ENCODE data around the gene VGLL4.
"Not testable (repeated sequence)": the region's sequence is repeated elsewhere in the genome, so short reads cannot be mapped to it uniquely, and the experiment has no call there.

The VGLL4 gene

GRCh38 chr3:11602886-11603527, 40.7 kb downstream of the VGLL4 start:
- no peak for FAIRE-seq
- no peak for DNase-seq (ENCODE audit: insufficient read length, low spot score)
- no peak for TF ChIP-seq POLR2A (IDR thresholded peaks at IDR 0.05; ENCODE audit: low read depth, low read length)

GRCh38 chr3:11602239-11602840, 41.4 kb downstream of the VGLL4 start:
- DNase-seq (ENCODE audit: insufficient read length, low spot score) (no peak), FAIRE-seq (no peak)
- no peak for TF ChIP-seq POLR2A (IDR thresholded peaks at IDR 0.05; ENCODE audit: low read depth, low read length)

- TF ChIP-seq POLR2A (IDR thresholded peaks at IDR 0.05; ENCODE audit: low read depth, low read length): no peak
- FAIRE-seq: no peak
- no peak for DNase-seq (ENCODE audit: insufficient read length, low spot score)
Measured at GRCh38 chr3:11601446-11602238, 42.1 kb downstream of the VGLL4 start.

GRCh38 chr3:11600501-11601282, 43.0 kb downstream of the VGLL4 start:
- no peak for TF ChIP-seq POLR2A (IDR thresholded peaks at IDR 0.05; ENCODE audit: low read depth, low read length)
- DNase-seq (ENCODE audit: insufficient read length, low spot score) (peak; percentile 77), FAIRE-seq (peak; percentile 99)

- FAIRE-seq (no peak), DNase-seq (ENCODE audit: insufficient read length, low spot score) (no peak)
- TF ChIP-seq POLR2A (IDR thresholded peaks at IDR 0.05; ENCODE audit: low read depth, low read length): no peak
Measured at GRCh38 chr3:11596387-11596786, 47.3 kb downstream of the VGLL4 start.

- DNase-seq (ENCODE audit: insufficient read length, low spot score); FAIRE-seq: not testable (repeated sequence)
Measured at GRCh38 chr3:11595024-11595423, 48.7 kb downstream of the VGLL4 start.

DNA sequence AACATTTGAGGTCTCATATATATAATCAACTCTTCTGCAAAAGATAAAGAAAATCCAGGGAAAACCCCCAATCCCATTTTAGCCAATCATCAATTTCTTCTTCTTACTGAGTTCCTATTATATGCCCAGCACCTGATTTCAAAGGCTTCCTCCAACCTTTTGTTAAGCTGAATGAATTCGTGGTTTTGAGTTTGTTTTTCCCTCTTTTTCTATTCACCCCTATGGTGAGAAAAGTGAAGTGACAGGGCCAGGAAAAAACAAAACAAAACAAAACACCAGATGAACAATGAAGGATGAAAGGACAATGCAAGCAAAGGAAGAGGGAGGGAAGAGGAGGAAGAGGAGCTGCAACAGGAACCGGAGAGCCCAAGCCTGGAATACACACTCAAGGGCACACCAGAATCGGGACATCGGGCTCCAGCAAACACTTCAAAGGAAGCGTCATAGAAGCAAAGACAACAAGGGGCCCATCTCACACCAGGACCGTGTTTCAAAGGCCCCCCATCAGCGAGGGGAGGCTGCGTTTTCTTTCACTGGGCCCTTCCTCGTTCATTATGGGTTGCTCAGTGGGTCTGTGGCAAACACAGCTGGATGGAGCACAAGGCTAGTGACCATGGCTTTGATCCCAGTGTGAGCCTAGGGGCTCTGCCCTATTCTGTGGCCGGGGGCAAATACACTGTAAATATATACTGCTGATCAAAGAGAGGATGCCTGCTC, 50.2 kb downstream of the VGLL4 start:
- FAIRE-seq (no peak), DNase-seq (ENCODE audit: insufficient read length, low spot score) (no peak)
- TF ChIP-seq POLR2A (IDR thresholded peaks at IDR 0.05; ENCODE audit: low read depth, low read length): no peak

GRCh38 chr3:11592445-11593298, 51.0 kb downstream of the VGLL4 start:
- FAIRE-seq: peak; percentile 6
- no peak for TF ChIP-seq POLR2A (IDR thresholded peaks at IDR 0.05; ENCODE audit: low read depth, low read length)
- no peak for DNase-seq (ENCODE audit: insufficient read length, low spot score)

- TF ChIP-seq POLR2A (IDR thresholded peaks at IDR 0.05; ENCODE audit: low read depth, low read length): no peak
- FAIRE-seq (peak; percentile 79), DNase-seq (ENCODE audit: insufficient read length, low spot score) (peak; percentile 40)
Measured at GRCh38 chr3:11591391-11592282, 52.1 kb downstream of the VGLL4 start.

- no peak for TF ChIP-seq POLR2A (IDR thresholded peaks at IDR 0.05; ENCODE audit: low read depth, low read length)
- DNase-seq (ENCODE audit: insufficient read length, low spot score) (no peak), FAIRE-seq (no peak)
Measured at GRCh38 chr3:11591002-11591355, 52.7 kb downstream of the VGLL4 start.

DNA sequence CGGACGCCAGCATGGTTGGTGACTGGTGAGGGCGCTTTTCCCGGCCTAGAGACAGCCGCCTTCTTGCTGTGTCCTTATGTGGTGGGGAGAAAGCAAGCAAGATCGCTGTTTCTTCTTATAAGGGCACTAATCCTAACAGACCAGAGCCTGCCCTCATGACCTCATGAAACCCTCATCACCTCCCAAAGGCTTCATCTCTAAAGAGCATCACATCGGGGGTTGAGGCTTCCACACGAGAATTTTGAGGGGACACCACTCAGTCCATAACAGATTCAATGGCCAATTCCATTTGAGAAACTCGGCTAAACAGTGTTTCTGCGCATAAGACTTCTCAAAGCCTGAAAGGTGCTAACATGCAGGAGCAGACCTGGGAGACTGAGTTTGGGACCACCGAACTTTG, 54.0 kb downstream of the VGLL4 start:
- no peak for TF ChIP-seq POLR2A (IDR thresholded peaks at IDR 0.05; ENCODE audit: low read depth, low read length)
- no peak for DNase-seq (ENCODE audit: insufficient read length, low spot score)
- FAIRE-seq: no peak

DNA sequence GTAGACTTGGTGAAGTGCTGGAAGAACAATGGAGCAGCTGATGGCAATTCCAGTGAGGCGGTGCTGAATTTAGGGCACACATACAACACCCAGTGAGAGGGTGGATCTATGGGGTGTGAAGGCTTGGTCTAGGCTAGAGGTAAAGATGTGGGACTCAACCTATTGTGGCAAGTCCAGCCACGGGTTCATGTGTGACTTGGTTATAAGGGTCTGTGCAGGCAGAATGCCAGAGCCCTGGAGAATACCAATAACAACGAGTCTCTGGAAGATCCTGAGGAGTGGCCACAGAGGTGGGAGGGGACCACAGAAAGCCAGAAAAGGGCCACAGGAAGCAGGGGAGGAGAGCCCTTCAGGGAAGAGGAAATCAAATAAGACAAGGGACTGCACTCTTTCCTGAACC, 55.0 kb downstream of the VGLL4 start:
- DNase-seq (ENCODE audit: insufficient read length, low spot score): no peak
- FAIRE-seq: no peak
- no peak for TF ChIP-seq POLR2A (IDR thresholded peaks at IDR 0.05; ENCODE audit: low read depth, low read length)
